K562 (cell line): Measurements from ENCODE around the gene ANAPC13. TPM values are rescaled to one million over a fixed set of nuclear protein-coding genes. Genes with fewer than 3 reads are reported as not detected.

ENCODE experiments used
- ATAC-seq: fragments of 200-7000 bp; cut with Tn5 transposase; 3 replicates; pipeline ENCODE4 v1.9.1; 2020; ENCODE audit warnings: moderate library complexity
- BruUV-seq: library from RNA; stranded (reverse); fragments of 400-500 nt; replicated peaks from 2 replicates; lab custom pipeline; 2021; lab: Mats Ljungman, UMichigan
- CTCF ChIA-PET: fragments of 300-600 bp; formaldehyde crosslinking; extraction: SDS; loops from one replicate; lab custom pipeline; 2021; ENCODE audit warnings: low intra/inter-chr PET ratio; lab: Yijun Ruan, JAX
- POLR2A ChIA-PET: fragments of 300-600, 350-650 bp; sonication (Branson Sonifier 250); formaldehyde crosslinking; extraction: SDS; loops from one replicate; lab custom pipeline; 2021; ENCODE audit warnings: antibody characterized with exemption, inconsistent platforms; lab: Yijun Ruan, JAX
- DNase-seq, 4 experiments: peaks; one replicate each; pipeline versions ENCODE4 v3.0.0 to v3.0.0-alpha.2; 2011 to 2018; ENCODE audit warnings: low spot score in 3 of 4, mixed read lengths in 3 of 4; ENCODE audit errors: extremely low read depth in 1 of 4
- FAIRE-seq: peaks from 2 replicates; lab custom pipeline; 2011; peaks lifted over from hg19 to GRCh38; lab: Jason Lieb, UNC
- H2AFZ ChIP-seq: 2 replicates; pipeline ENCODE4 v1.6.0; 2011; ENCODE audit warnings: low read depth, low read length, control low read depth, inconsistent platforms
- H3K27ac ChIP-seq: fragments of 200-600 bp; 3 replicates; pipeline ENCODE4 v1.8.0; 2011; ENCODE audit warnings: low read depth, mild to moderate bottlenecking, control low read depth, inconsistent platforms, low read length, moderate library complexity, mixed read lengths; ENCODE audit errors: extremely low read depth
- H3K27me3 ChIP-seq, 2 experiments: fragments of 300-600 bp in 1 of 2; 2 replicates in 1 of 2; 3 replicates in 1 of 2; pipeline versions ENCODE4 v1.6.0 to v1.8.0; 2011; ENCODE audit warnings: inconsistent platforms in 2 of 2, low read length in 2 of 2, mild to moderate bottlenecking in 1 of 2, mixed read lengths in 1 of 2, moderate library complexity in 1 of 2; ENCODE audit not compliant: control insufficient read depth in 2 of 2, insufficient read depth in 2 of 2
- H3K36me3 ChIP-seq: fragments of 300-600 bp; 3 replicates; pipeline ENCODE4 v1.8.0; 2011; ENCODE audit warnings: mild to moderate bottlenecking, low read length, inconsistent platforms; ENCODE audit not compliant: control insufficient read depth, insufficient read depth
- H3K4me1 ChIP-seq, 2 experiments: fragments of 200-600 bp in 1 of 2; replicated peaks in 1 of 2; 2 replicates in 1 of 2; 3 replicates in 1 of 2; pipeline versions ENCODE4 v1.5.1 to v1.8.0; 2011; ENCODE audit warnings: inconsistent platforms in 2 of 2, low read length in 2 of 2, mild to moderate bottlenecking in 1 of 2, mixed read lengths in 1 of 2, moderate library complexity in 1 of 2; ENCODE audit not compliant: control insufficient read depth in 2 of 2, insufficient read depth in 2 of 2
- H3K4me2 ChIP-seq: 2 replicates; pipeline ENCODE4 v1.6.1; 2011; ENCODE audit warnings: low read length, control low read depth, inconsistent platforms, mixed read lengths; ENCODE audit not compliant: insufficient read depth
- H3K4me3 ChIP-seq: fragments of 200-600 bp; sonication (generic), shearing (Covaris generic); 2 replicates; pipeline ENCODE4 v1.5.1; 2016; ENCODE audit warnings: control low read depth, inconsistent platforms
- H3K79me2 ChIP-seq: fragments of 200-600 bp; 3 replicates; pipeline ENCODE4 v1.8.0; 2011; ENCODE audit warnings: low read length, inconsistent platforms; ENCODE audit not compliant: control insufficient read depth, insufficient read depth
- H3K9ac ChIP-seq, 2 experiments: 2 replicates each; pipeline versions ENCODE4 v1.6.0 to v1.6.1; 2011; ENCODE audit warnings: low read depth in 2 of 2, low read length in 2 of 2, control low read depth in 1 of 2, inconsistent platforms in 1 of 2, mild to moderate bottlenecking in 1 of 2, mixed read lengths in 1 of 2; ENCODE audit not compliant: insufficient read depth in 1 of 2
- H3K9me1 ChIP-seq: one replicate; pipeline ENCODE4 v1.6.0; 2011; ENCODE audit warnings: inconsistent platforms, mild to moderate bottlenecking, low read length, moderate library complexity; ENCODE audit not compliant: control insufficient read depth, insufficient read depth
- H3K9me3 ChIP-seq: replicated peaks from 2 replicates; pipeline ENCODE4 v1.5.1; 2011; ENCODE audit warnings: low read depth, low read length, inconsistent platforms; ENCODE audit not compliant: control insufficient read depth, insufficient read depth
- H4K20me1 ChIP-seq: replicated peaks from 2 replicates; pipeline ENCODE4 v1.6.1; 2011; ENCODE audit warnings: low read length, inconsistent platforms, mixed read lengths; ENCODE audit not compliant: control insufficient read depth, insufficient read depth
- BRD9 ChIP-seq: fragments of 450-650 bp; IDR thresholded peaks from 2 replicates; pipeline ENCODE4 v1.6.1; 2018; ENCODE audit warnings: low read depth; ENCODE audit not compliant: partially characterized antibody
- CAMTA2 ChIP-seq: fragments of 250-450 bp; sonication (Bioruptor Pico); conservative IDR thresholded peaks from 2 replicates; pipeline ENCODE4 v1.5.1; 2022
- NFIX ChIP-seq: fragments of 250-450 bp; sonication (Bioruptor Pico); IDR thresholded peaks from 2 replicates; pipeline ENCODE4 v1.4.0; 2020; ENCODE audit warnings: low read depth, mild to moderate bottlenecking, moderate library complexity
- POLR2A ChIP-seq: fragments of 450-650 bp; conservative IDR thresholded peaks from 2 replicates; pipeline ENCODE4 v1.6.1; 2016
- TCF15 ChIP-seq: fragments of 250-450 bp; sonication (Bioruptor Pico); IDR thresholded peaks from 2 replicates; pipeline ENCODE4 v1.8.0; 2022; ENCODE audit warnings: moderate library complexity, mild to moderate bottlenecking, inconsistent platforms
- THAP12 ChIP-seq: fragments of 250-450 bp; sonication (Bioruptor Pico); IDR thresholded peaks from 2 replicates; pipeline ENCODE4 v1.9.0; 2021; ENCODE audit warnings: mild to moderate bottlenecking, inconsistent platforms
- ZNF347 ChIP-seq: fragments of 450-650 bp; formaldehyde crosslinking; IDR thresholded peaks from 2 replicates; pipeline ENCODE4 v1.4.0; 2020; ENCODE audit warnings: low read depth, mild to moderate bottlenecking, moderate library complexity
- ZNF561 ChIP-seq: fragments of 450-650 bp; formaldehyde crosslinking; conservative IDR thresholded peaks from 2 replicates; pipeline ENCODE4 v1.4.0; 2020; ENCODE audit warnings: mild to moderate bottlenecking, moderate library complexity
- WGBS: fragments of 100-300 bp; shearing (Covaris generic); methylation state at CpG from one replicate; pipeline ENCODE4 v1.1.6; 2016; ENCODE audit warnings: low coverage, mixed read lengths; ENCODE audit not compliant: insufficient coverage; ENCODE audit errors: missing lambda C conversion rate; 5-methylcytosine and 5-hydroxymethylcytosine counted together
- in situ Hi-C: fragments of 300-500 bp; cut with MboI; formaldehyde crosslinking; loops from 4 replicates; pipeline ENCODE4 v1.15.0; 2018; ENCODE audit warnings: inconsistent platforms, mixed read lengths
- intact Hi-C: fragments of 100-400 bp; cut with micrococcal nuclease; formaldehyde crosslinking; loops from 2 replicates; pipeline ENCODE4 v1.14.2; 2022
- polyA plus RNA-seq, 8 experiments: library from polyadenylated mRNA; depleted of rRNA in 4 of 8; stranded (reverse) in 5 of 8; unstranded in 3 of 8; fragments of >200 nt; fragmentation: Nextera tagmentation in 2 of 8; fragmentation: Illumina TruSeq in 1 of 8; extraction: Ambion mirVana in 2 of 8; extraction: Trizol in 1 of 8; gene quantifications; 2 replicates each; pipeline versions ENCODE4 v1.2.1 to v1.2.3, GENCODE V29; 2011 to 2014; ENCODE audit warnings: inconsistent platforms in 1 of 8, missing spikeins in 1 of 8
- total RNA-seq, 7 experiments: library from RNA; depleted of rRNA in 6 of 7; stranded (reverse); fragments of >200 nt in 6 of 7; fragmentation: Illumina TruSeq in 2 of 7; extraction: Trizol in 2 of 7; gene quantifications; 2 replicates each; pipeline versions ENCODE4 v1.2.1 to v1.2.3, GENCODE V29; 2011 to 2021; ENCODE audit warnings: low replicate concordance in 1 of 7
- TF ChIP-seq, protein P1 (sequence below): fragments of 200-600 bp; sonication (generic); IDR thresholded peaks from one replicate; pipeline ENCODE4 v1.6.1; 2012; ENCODE audit warnings: mild to moderate bottlenecking, low read depth, low read length, inconsistent platforms

ANAPC13 gene
- total and polyA plus RNA-seq, 9 of the 15 experiments (the other 6 are each of a cell fraction or from before 2014, with no cell fraction given): 48.5 to 238 (median 68.5) TPM

GRCh38 chr3:134437211-134437752, 48.5 kb downstream of the ANAPC13 start:
- no peak overlapping the region for H3K9ac ChIP-seq
- intact Hi-C loops (no loop called here), in situ Hi-C loops (no loop called here)
- H3K79me2 ChIP-seq: no peaks in the 10 kb centered on the region
- no peaks in the 10 kb centered on the region for H3K9me3 ChIP-seq
- H3K27ac ChIP-seq: no peak overlapping the region
- DNase-seq (no peak), ATAC-seq (no peak), FAIRE-seq (no peak)
- H3K4me1 ChIP-seq: no peaks in the 10 kb centered on the region
- 0% methylated on average over 3 of the region's 3 CpGs for WGBS
- ChIA-PET CTCF (no interaction called here), POLR2A (no interaction called here)
- no peaks in the 10 kb centered on the region for H3K36me3 ChIP-seq
- H4K20me1 ChIP-seq: no peaks in the 10 kb centered on the region
- peaks cover 2 to 21% of the 10 kb centered on the region in 2 experiments; a peak in 4 of 5 replicates for H3K27me3 ChIP-seq
- no peak overlapping the region for H3K4me2 ChIP-seq
- BruUV-seq: no TSS peak
- no peak overlapping the region for H3K4me3 ChIP-seq
- no peak overlapping the region for H2AFZ ChIP-seq
- no peaks in the 10 kb centered on the region for H3K9me1 ChIP-seq
- TF ChIP-seq CAMTA2 (CRISPR knock-in tag) (no peak), TCF15 (no peak), ZNF347 (CRISPR knock-in tag) (no peak), NFIX (no peak), THAP12 (CRISPR knock-in tag) (no peak), POLR2A (no peak), BRD9 (no peak), ZNF561 (no peak)
- TF ChIP-seq, protein P1, sequence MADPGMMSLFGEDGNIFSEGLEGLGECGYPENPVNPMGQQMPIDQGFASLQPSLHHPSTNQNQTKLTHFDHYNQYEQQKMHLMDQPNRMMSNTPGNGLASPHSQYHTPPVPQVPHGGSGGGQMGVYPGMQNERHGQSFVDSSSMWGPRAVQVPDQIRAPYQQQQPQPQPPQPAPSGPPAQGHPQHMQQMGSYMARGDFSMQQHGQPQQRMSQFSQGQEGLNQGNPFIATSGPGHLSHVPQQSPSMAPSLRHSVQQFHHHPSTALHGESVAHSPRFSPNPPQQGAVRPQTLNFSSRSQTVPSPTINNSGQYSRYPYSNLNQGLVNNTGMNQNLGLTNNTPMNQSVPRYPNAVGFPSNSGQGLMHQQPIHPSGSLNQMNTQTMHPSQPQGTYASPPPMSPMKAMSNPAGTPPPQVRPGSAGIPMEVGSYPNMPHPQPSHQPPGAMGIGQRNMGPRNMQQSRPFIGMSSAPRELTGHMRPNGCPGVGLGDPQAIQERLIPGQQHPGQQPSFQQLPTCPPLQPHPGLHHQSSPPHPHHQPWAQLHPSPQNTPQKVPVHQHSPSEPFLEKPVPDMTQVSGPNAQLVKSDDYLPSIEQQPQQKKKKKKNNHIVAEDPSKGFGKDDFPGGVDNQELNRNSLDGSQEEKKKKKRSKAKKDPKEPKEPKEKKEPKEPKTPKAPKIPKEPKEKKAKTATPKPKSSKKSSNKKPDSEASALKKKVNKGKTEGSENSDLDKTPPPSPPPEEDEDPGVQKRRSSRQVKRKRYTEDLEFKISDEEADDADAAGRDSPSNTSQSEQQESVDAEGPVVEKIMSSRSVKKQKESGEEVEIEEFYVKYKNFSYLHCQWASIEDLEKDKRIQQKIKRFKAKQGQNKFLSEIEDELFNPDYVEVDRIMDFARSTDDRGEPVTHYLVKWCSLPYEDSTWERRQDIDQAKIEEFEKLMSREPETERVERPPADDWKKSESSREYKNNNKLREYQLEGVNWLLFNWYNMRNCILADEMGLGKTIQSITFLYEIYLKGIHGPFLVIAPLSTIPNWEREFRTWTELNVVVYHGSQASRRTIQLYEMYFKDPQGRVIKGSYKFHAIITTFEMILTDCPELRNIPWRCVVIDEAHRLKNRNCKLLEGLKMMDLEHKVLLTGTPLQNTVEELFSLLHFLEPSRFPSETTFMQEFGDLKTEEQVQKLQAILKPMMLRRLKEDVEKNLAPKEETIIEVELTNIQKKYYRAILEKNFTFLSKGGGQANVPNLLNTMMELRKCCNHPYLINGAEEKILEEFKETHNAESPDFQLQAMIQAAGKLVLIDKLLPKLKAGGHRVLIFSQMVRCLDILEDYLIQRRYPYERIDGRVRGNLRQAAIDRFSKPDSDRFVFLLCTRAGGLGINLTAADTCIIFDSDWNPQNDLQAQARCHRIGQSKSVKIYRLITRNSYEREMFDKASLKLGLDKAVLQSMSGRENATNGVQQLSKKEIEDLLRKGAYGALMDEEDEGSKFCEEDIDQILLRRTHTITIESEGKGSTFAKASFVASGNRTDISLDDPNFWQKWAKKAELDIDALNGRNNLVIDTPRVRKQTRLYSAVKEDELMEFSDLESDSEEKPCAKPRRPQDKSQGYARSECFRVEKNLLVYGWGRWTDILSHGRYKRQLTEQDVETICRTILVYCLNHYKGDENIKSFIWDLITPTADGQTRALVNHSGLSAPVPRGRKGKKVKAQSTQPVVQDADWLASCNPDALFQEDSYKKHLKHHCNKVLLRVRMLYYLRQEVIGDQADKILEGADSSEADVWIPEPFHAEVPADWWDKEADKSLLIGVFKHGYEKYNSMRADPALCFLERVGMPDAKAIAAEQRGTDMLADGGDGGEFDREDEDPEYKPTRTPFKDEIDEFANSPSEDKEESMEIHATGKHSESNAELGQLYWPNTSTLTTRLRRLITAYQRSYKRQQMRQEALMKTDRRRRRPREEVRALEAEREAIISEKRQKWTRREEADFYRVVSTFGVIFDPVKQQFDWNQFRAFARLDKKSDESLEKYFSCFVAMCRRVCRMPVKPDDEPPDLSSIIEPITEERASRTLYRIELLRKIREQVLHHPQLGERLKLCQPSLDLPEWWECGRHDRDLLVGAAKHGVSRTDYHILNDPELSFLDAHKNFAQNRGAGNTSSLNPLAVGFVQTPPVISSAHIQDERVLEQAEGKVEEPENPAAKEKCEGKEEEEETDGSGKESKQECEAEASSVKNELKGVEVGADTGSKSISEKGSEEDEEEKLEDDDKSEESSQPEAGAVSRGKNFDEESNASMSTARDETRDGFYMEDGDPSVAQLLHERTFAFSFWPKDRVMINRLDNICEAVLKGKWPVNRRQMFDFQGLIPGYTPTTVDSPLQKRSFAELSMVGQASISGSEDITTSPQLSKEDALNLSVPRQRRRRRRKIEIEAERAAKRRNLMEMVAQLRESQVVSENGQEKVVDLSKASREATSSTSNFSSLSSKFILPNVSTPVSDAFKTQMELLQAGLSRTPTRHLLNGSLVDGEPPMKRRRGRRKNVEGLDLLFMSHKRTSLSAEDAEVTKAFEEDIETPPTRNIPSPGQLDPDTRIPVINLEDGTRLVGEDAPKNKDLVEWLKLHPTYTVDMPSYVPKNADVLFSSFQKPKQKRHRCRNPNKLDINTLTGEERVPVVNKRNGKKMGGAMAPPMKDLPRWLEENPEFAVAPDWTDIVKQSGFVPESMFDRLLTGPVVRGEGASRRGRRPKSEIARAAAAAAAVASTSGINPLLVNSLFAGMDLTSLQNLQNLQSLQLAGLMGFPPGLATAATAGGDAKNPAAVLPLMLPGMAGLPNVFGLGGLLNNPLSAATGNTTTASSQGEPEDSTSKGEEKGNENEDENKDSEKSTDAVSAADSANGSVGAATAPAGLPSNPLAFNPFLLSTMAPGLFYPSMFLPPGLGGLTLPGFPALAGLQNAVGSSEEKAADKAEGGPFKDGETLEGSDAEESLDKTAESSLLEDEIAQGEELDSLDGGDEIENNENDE: no peak
